HEK293T (cell line): ENCODE measurements around the gene NFX1.

Source experiments
- CTCF ChIA-PET: fragments of 350-600 bp; formaldehyde crosslinking; extraction: SDS; loops from one replicate; lab custom pipeline; 2021; ENCODE audit warnings: antibody characterized with exemption, inconsistent platforms; lab: Yijun Ruan, JAX
- POLR2A ChIA-PET: fragments of 350-600 bp; formaldehyde crosslinking; extraction: SDS; loops from one replicate; lab custom pipeline; 2020; ENCODE audit warnings: antibody characterized with exemption, inconsistent platforms; lab: Yijun Ruan, JAX
- DNase-seq: peaks from one replicate; pipeline ENCODE4 v3.0.0; 2012; ENCODE audit warnings: mixed read lengths; ENCODE audit errors: extremely low spot score
- ARNT ChIP-seq: fragments of 450-650 bp; IDR thresholded peaks from 2 replicates; pipeline ENCODE4 v1.6.1; 2017; ENCODE audit warnings: mild to moderate bottlenecking
- BHLHE40 ChIP-seq: fragments of 450-650 bp; IDR thresholded peaks from 2 replicates; pipeline ENCODE4 v1.6.1; 2016; ENCODE audit warnings: mild to moderate bottlenecking, moderate library complexity, borderline replicate concordance
- CTBP1 ChIP-seq: fragments of 450-650 bp; IDR thresholded peaks from 2 replicates; pipeline ENCODE4 v1.6.1; 2016; ENCODE audit warnings: borderline replicate concordance
- ELF4 ChIP-seq: fragments of 450-650 bp; IDR thresholded peaks from 2 replicates; pipeline ENCODE4 v1.6.1; 2017; ENCODE audit warnings: antibody characterized with exemption
- FOXA1 ChIP-seq: fragments of 450-650 bp; IDR thresholded peaks from 2 replicates; pipeline ENCODE4 v1.6.1; 2016; ENCODE audit warnings: mild to moderate bottlenecking
- FOXK2 ChIP-seq: fragments of 450-650 bp; IDR thresholded peaks from 2 replicates; pipeline ENCODE4 v1.6.1; 2016; ENCODE audit warnings: mild to moderate bottlenecking
- FOXM1 ChIP-seq: fragments of 450-650 bp; IDR thresholded peaks from 2 replicates; pipeline ENCODE4 v1.6.1; 2017; ENCODE audit warnings: mild to moderate bottlenecking, borderline replicate concordance
- HDGF ChIP-seq: fragments of 450-650 bp; IDR thresholded peaks from 2 replicates; pipeline ENCODE4 v1.6.1; 2017; ENCODE audit warnings: antibody characterized with exemption, borderline replicate concordance
- L3MBTL2 ChIP-seq: fragments of 450-650 bp; conservative IDR thresholded peaks from 2 replicates; pipeline ENCODE4 v1.6.1; 2016; ENCODE audit warnings: mild to moderate bottlenecking
- LEF1 ChIP-seq: fragments of 450-650 bp; IDR thresholded peaks from 2 replicates; pipeline ENCODE4 v1.6.1; 2017; ENCODE audit warnings: mild to moderate bottlenecking, borderline replicate concordance
- NFRKB ChIP-seq: fragments of 450-650 bp; IDR thresholded peaks from 2 replicates; pipeline ENCODE4 v1.6.1; 2016; ENCODE audit warnings: mild to moderate bottlenecking, moderate library complexity
- PKNOX1 ChIP-seq: fragments of 450-650 bp; IDR thresholded peaks from 2 replicates; pipeline ENCODE4 v1.6.1; 2016
- SP1 ChIP-seq: fragments of 450-650 bp; IDR thresholded peaks from 2 replicates; pipeline ENCODE4 v1.6.1; 2017
- SUZ12 ChIP-seq: fragments of 450-650 bp; IDR thresholded peaks from 2 replicates; pipeline ENCODE4 v1.6.1; 2016; ENCODE audit warnings: mild to moderate bottlenecking
- TARDBP ChIP-seq: fragments of 450-650 bp; IDR thresholded peaks from 2 replicates; pipeline ENCODE4 v1.6.1; 2016
- ZNF384 ChIP-seq: fragments of 450-650 bp; IDR thresholded peaks from 2 replicates; pipeline ENCODE4 v1.6.1; 2016

Gene NFX1

GRCh38 chr9:33272061-33272460 is 18.3 kb upstream of the NFX1 start:
- ChIA-PET CTCF (no interaction called here), POLR2A (no interaction called here)
- TF ChIP-seq CTBP1 (no peak), HDGF (no peak)
- no peak for DNase-seq

DNA sequence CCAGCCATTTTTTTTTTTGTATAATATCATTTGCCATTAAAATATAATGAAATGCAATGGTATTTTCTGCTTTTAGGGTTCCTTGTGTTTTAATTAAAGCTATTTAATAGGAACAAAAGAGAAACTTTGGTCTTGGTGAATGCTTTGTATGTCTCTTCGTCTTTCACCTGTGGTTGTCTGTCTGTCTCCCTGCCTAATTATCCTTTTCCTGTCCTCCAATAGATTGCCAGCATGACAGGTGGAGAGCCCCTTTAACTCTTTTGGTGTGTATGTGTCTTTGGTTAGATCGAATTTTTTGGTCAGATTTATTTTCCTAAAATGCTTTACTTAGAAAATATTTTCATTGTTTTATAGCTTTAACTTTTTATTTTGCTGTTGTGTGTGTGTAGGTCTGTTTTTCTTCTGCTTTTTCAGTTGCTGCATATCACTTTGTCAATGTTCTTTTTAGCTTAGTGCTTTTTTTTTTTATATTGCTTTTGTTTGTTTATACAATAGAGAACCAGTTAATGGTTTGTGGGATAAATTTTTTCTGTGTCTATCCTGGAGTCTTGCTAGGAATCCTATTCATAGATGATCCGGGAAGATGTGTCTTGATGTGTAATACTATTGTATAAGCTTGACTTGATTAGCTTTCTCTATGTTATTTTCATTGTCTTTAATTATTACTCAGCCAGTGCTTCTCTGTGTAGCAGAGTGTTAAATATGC is 16.9 kb upstream of the NFX1 start:
- ChIA-PET CTCF (no interaction called here), POLR2A (interaction anchor here (1.8 kb wide), 1 partner anchor 17 kb away, joined by 8 read pairs; the partner anchor contains the start of gene NFX1)
- no peak for TF ChIP-seq FOXK2
- no peak for TF ChIP-seq ARNT
- TF ChIP-seq ZNF384 = no peak
- no peak for TF ChIP-seq SP1
- TF ChIP-seq LEF1 = no peak
- TF ChIP-seq SUZ12 = no peak
- TF ChIP-seq ELF4 = no peak
- no peak for TF ChIP-seq FOXM1
- TF ChIP-seq CTBP1 = no peak
- no peak for DNase-seq

DNA sequence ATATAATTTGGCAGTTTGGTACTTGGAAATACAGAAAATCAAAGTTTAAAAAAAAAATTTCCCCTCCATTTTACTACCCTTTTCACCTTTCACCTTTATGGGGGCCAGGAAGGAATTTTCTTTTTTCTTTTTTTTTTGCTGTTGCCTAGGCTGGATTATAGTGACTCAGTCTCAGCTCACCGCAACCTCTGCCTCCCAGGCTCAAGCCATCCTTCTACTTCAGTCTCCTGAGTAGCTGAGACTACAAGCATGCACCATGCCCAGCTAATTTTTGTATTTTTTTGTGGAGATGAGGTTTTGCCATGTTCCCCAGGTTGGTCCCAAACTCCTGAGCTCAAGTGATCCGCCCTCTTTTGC is 16.4 kb upstream of the NFX1 start:
- CTCF ChIA-PET = no interaction called here
- DNase-seq = no peak
- TF ChIP-seq SP1 (no peak), FOXK2 (no peak), CTBP1 (no peak), FOXA1 (no peak), L3MBTL2 (no peak), PKNOX1 (no peak), TARDBP (no peak), ZNF384 (no peak), HDGF (no peak), LEF1 (no peak), BHLHE40 (no peak), NFRKB (no peak)
- POLR2A ChIA-PET = interaction anchor here (1.8 kb wide), 1 partner anchor 16 kb away, joined by 8 read pairs; the partner anchor contains the start of gene NFX1

GRCh38 chr9:33277484-33277883 is 12.8 kb upstream of the NFX1 start:
- ChIA-PET CTCF (no interaction called here), POLR2A (no interaction called here)
- TF ChIP-seq ZNF384 (no peak), PKNOX1 (peak; percentile 68)
- no peak for DNase-seq

DNA sequence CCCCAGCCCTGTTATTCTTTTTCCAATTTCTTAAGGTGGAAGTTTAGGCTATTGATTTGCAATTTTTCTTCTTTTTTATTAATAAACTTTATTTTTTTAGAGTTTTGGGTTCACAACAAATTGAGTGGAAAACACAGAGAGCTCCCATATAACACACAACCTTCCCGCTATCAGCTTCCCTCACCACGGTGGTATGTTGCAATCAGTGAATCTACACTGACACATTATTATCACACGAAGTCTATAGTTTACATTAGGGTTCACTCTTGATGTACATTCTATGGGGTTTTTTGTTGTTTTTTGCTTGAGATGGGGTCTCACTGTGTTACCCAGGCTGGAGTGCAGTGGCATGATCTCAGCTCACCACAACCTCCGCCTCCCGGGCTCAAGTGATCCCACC is 4.8 kb upstream of the NFX1 start:
- ChIA-PET CTCF (interaction anchor here (0.6 kb wide), 1 partner anchor 186 kb away, joined by 3 read pairs; no protein-coding TSS in a partner anchor), POLR2A (no interaction called here)
- DNase-seq = no peak
- no peak for TF ChIP-seq ARNT
- TF ChIP-seq ELF4 = no peak
- no peak for TF ChIP-seq BHLHE40
- no peak for TF ChIP-seq L3MBTL2
- TF ChIP-seq FOXM1 = no peak
- TF ChIP-seq PKNOX1 = no peak
- TF ChIP-seq ZNF384 = no peak
- no peak for TF ChIP-seq TARDBP
- no peak for TF ChIP-seq CTBP1
- TF ChIP-seq FOXA1 = no peak
- no peak for TF ChIP-seq NFRKB
- TF ChIP-seq FOXK2 = no peak
- TF ChIP-seq LEF1 = no peak
- no peak for TF ChIP-seq SUZ12
- TF ChIP-seq SP1 = no peak
- no peak for TF ChIP-seq HDGF

DNA sequence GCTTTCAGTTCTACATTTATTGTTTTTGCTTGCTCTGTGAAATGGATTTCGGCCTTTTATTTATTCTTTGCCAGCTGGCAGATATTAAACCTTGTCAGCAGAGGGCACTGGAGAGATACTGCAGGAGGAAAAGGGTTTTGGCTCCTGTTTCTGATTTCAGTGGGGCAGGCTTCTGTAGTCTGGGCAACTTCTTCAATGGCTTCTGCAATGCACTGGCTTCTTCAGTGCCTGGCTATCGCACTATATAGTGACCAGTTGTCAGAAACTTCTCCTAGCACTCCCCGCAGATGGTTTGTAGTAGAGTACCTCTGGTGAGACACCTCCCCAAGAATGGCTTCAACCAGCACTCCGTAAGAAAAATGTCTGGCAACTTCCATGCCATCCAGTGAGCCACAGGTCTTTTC is 3.2 kb upstream of the NFX1 start:
- TF ChIP-seq ELF4 = no peak
- no peak for TF ChIP-seq ZNF384
- no peak for TF ChIP-seq SUZ12
- TF ChIP-seq FOXK2 = no peak
- no peak for TF ChIP-seq BHLHE40
- TF ChIP-seq LEF1 = no peak
- no peak for TF ChIP-seq CTBP1
- no peak for TF ChIP-seq SP1
- TF ChIP-seq ARNT = no peak
- no peak for TF ChIP-seq NFRKB
- TF ChIP-seq FOXM1 = no peak
- TF ChIP-seq HDGF = no peak
- ChIA-PET CTCF (no interaction called here), POLR2A (no interaction called here)
- peak; percentile 58 for DNase-seq

DNA sequence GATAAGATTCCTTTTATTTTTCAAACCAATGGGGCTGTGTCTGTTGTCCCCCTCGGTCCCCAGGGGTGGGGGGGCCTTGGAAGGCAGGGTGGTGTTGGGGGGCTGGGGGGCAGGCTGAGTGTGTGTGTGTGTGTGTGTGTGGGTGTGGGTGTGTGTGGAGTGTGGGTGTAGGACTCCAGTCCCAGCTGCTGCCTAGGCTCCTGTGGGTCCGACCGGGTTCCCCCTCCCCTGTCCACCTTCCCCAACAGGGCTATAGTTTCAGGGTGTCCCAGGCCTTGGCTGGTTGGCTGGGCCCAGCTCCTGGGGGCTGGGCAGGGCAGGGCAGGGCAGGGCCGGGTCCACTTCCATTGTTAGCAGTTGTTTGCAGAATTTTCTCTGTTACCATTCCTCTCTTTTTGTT is 2.1 kb upstream of the NFX1 start:
- ChIA-PET POLR2A (no interaction called here), CTCF (no interaction called here)
- DNase-seq = no peak
- TF ChIP-seq L3MBTL2 = no peak
- TF ChIP-seq NFRKB = no peak
- TF ChIP-seq ZNF384 = no peak
